Effector memory CD4-positive, alpha-beta T cell (primary cell): ENCODE measurements around the gene ZFPM1.

Source experiments
- DNase-seq, 3 donors: peaks; one replicate each; pipeline ENCODE4 v3.0.0-alpha.2; 2020
- H3K27ac ChIP-seq: 2 replicates; pipeline ENCODE4 v1.7.0; 2013; ENCODE audit warnings: mild to moderate bottlenecking, low read length, moderate library complexity; ENCODE audit not compliant: insufficient read depth, poor library complexity, severe bottlenecking
- H3K27me3 ChIP-seq: replicated peaks from 2 replicates; pipeline ENCODE4 v1.7.0; 2013; ENCODE audit warnings: mild to moderate bottlenecking, low read length; ENCODE audit not compliant: insufficient read depth, control insufficient read depth, poor library complexity, severe bottlenecking
- H3K36me3 ChIP-seq: 2 replicates; pipeline ENCODE4 v1.7.0; 2013; ENCODE audit warnings: mild to moderate bottlenecking, low read length, moderate library complexity; ENCODE audit not compliant: control insufficient read depth, insufficient read depth
- H3K4me1 ChIP-seq: 2 replicates; pipeline ENCODE4 v1.7.0; 2013; ENCODE audit warnings: low read length, mild to moderate bottlenecking; ENCODE audit not compliant: control insufficient read depth, insufficient read depth, poor library complexity, severe bottlenecking
- H3K4me3 ChIP-seq: 2 replicates; pipeline ENCODE4 v1.7.0; 2013; ENCODE audit warnings: low read length, low read depth, mild to moderate bottlenecking; ENCODE audit not compliant: insufficient read depth, poor library complexity, severe bottlenecking
- H3K9me3 ChIP-seq: 2 replicates; pipeline ENCODE4 v1.7.0; 2013; ENCODE audit warnings: mild to moderate bottlenecking, low read length, moderate library complexity; ENCODE audit not compliant: control insufficient read depth

ZFPM1 gene

GRCh38 chr16:88498576-88499208 lies 45.6 kb downstream of the ZFPM1 start:
- Histone ChIP-seq H3K9me3 (no peaks in the 10 kb centered on the region), H3K27me3 (no peaks in the 10 kb centered on the region), H3K27ac (no peak overlapping the region), H3K4me1 (no peaks in the 10 kb centered on the region), H3K36me3 (no peaks in the 10 kb centered on the region), H3K4me3 (no peak overlapping the region)
- no peak for DNase-seq

- H3K36me3 ChIP-seq = no peaks in the 10 kb centered on the region
- no peaks in the 10 kb centered on the region for H3K9me3 ChIP-seq
- H3K4me3 ChIP-seq = no peak overlapping the region
- DNase-seq = no peak
- H3K4me1 ChIP-seq = peaks cover 4% of the 10 kb centered on the region
- H3K27ac ChIP-seq = no peak overlapping the region
- H3K27me3 ChIP-seq = no peaks in the 10 kb centered on the region
Measured at GRCh38 chr16:88499292-88499691, 46.2 kb downstream of the ZFPM1 start.

GRCh38 chr16:88499836-88500251 lies 46.8 kb downstream of the ZFPM1 start:
- Histone ChIP-seq H3K36me3 (no peaks in the 10 kb centered on the region), H3K27ac (no peak overlapping the region), H3K9me3 (no peaks in the 10 kb centered on the region), H3K4me3 (no peak overlapping the region), H3K27me3 (no peaks in the 10 kb centered on the region), H3K4me1 (peaks cover 5% of the 10 kb centered on the region)
- DNase-seq = no peak

- no peak for DNase-seq
- Histone ChIP-seq H3K9me3 (no peaks in the 10 kb centered on the region), H3K4me3 (no peak overlapping the region), H3K27me3 (no peaks in the 10 kb centered on the region), H3K27ac (no peak overlapping the region), H3K4me1 (peaks cover 5% of the 10 kb centered on the region), H3K36me3 (no peaks in the 10 kb centered on the region)
Measured at GRCh38 chr16:88500255-88500661, 47.2 kb downstream of the ZFPM1 start.

GRCh38 chr16:88502371-88502770 lies 49.3 kb downstream of the ZFPM1 start:
- H3K36me3 ChIP-seq = no peaks in the 10 kb centered on the region
- H3K27ac ChIP-seq = no peak overlapping the region
- H3K27me3 ChIP-seq = no peaks in the 10 kb centered on the region
- H3K4me3 ChIP-seq = no peak overlapping the region
- H3K9me3 ChIP-seq = no peaks in the 10 kb centered on the region
- peaks cover 5% of the 10 kb centered on the region for H3K4me1 ChIP-seq
- no peak for DNase-seq

- no peaks in the 10 kb centered on the region for H3K36me3 ChIP-seq
- H3K27ac ChIP-seq = no peak overlapping the region
- DNase-seq = no peak
- H3K4me1 ChIP-seq = peaks cover 5% of the 10 kb centered on the region
- no peaks in the 10 kb centered on the region for H3K27me3 ChIP-seq
- no peak overlapping the region for H3K4me3 ChIP-seq
- H3K9me3 ChIP-seq = no peaks in the 10 kb centered on the region
Measured at GRCh38 chr16:88502776-88503280, 49.7 kb downstream of the ZFPM1 start.

GRCh38 chr16:88503374-88503770 lies 50.3 kb downstream of the ZFPM1 start:
- no peaks in the 10 kb centered on the region for H3K27me3 ChIP-seq
- H3K27ac ChIP-seq = no peak overlapping the region
- H3K9me3 ChIP-seq = no peaks in the 10 kb centered on the region
- no peaks in the 10 kb centered on the region for H3K36me3 ChIP-seq
- peaks cover 5% of the 10 kb centered on the region for H3K4me1 ChIP-seq
- DNase-seq = no peak
- no peak overlapping the region for H3K4me3 ChIP-seq

GRCh38 chr16:88503771-88504488 lies 50.9 kb downstream of the ZFPM1 start:
- Histone ChIP-seq H3K36me3 (no peaks in the 10 kb centered on the region), H3K27me3 (no peaks in the 10 kb centered on the region), H3K27ac (no peak overlapping the region), H3K4me1 (peaks cover 5% of the 10 kb centered on the region), H3K9me3 (no peaks in the 10 kb centered on the region), H3K4me3 (no peak overlapping the region)
- no peak for DNase-seq

- Histone ChIP-seq H3K9me3 (no peaks in the 10 kb centered on the region), H3K27ac (no peak overlapping the region), H3K27me3 (no peaks in the 10 kb centered on the region), H3K36me3 (no peaks in the 10 kb centered on the region), H3K4me1 (peaks cover 5% of the 10 kb centered on the region), H3K4me3 (no peak overlapping the region)
- DNase-seq = no peak
Measured at GRCh38 chr16:88504489-88505404, 51.7 kb downstream of the ZFPM1 start.
